GM10248 (cell line): ENCODE data around the gene ZNF410.
"Not testable (repeated sequence)": the region's sequence is repeated elsewhere in the genome, so short reads cannot be mapped to it uniquely, and the experiment has no call there.

Experiments used
- CTCF ChIA-PET: fragments of 300-600 bp; sonication (Branson Sonifier 250); formaldehyde crosslinking; extraction: SDS; loops from one replicate; lab custom pipeline; 2021; ENCODE audit warnings: antibody characterized with exemption; lab: Yijun Ruan, JAX
- POLR2A ChIA-PET: fragments of 350-650 bp; sonication (Branson Sonifier 250); formaldehyde crosslinking; extraction: SDS; loops from one replicate; lab custom pipeline; 2020; ENCODE audit warnings: antibody characterized with exemption; lab: Yijun Ruan, JAX
- DNase-seq: peaks from one replicate; pipeline ENCODE4 v3.0.0; 2012; ENCODE audit errors: extremely low spot score
- CTCF ChIP-seq: IDR thresholded peaks from 2 replicates; pipeline ENCODE4 v1.5.1; 2012; ENCODE audit warnings: mild to moderate bottlenecking, low read depth; ENCODE audit errors: extremely low read depth, missing control alignments, control extremely low read depth

Gene ZNF410

GRCh38 chr14:73865534-73866113, 21.0 kb upstream of the ZNF410 start:
- POLR2A ChIA-PET, result interaction anchor here (0.8 kb wide), 2 partner anchors 26 to 81 kb away, joined by 3 to 4 read pairs; no protein-coding TSS in a partner anchor

GRCh38 chr14:73869754-73870153, 16.9 kb upstream of the ZNF410 start:
- DNase-seq, POLR2A ChIA-PET: not testable (repeated sequence)
- CTCF ChIA-PET, result interaction anchor here (1.1 to 2.1 kb wide), 3 partner anchors 8 to 141 kb away, joined by 3 to 7 read pairs (median 4); partner anchors contain the start of gene PTGR2

More at GRCh38 chr14:73865534-73866113, 21.0 kb upstream of the ZNF410 start:
- no peak for DNase-seq
- CTCF ChIA-PET, result interaction anchor here (0.6 to 1.1 kb wide), 2 partner anchors 15 to 48 kb away, joined by 3 read pairs; no protein-coding TSS in a partner anchor
- TF ChIP-seq CTCF, result no peak

GRCh38 chr14:73870525-73871235, 16.0 kb upstream of the ZNF410 start:
- TF ChIP-seq CTCF, result no peak
- CTCF ChIA-PET, result interaction anchor here (1.1 to 2.1 kb wide), 4 partner anchors 9 to 141 kb away, joined by 3 to 7 read pairs (median 4); partner anchors contain the start of gene PTGR2
- POLR2A ChIA-PET, result no interaction called here
- no peak for DNase-seq

GRCh38 chr14:73873660-73874059, 13.0 kb upstream of the ZNF410 start:
- CTCF ChIA-PET, result no interaction called here
- no peak for TF ChIP-seq CTCF
- no peak for DNase-seq
- POLR2A ChIA-PET, result no interaction called here

GRCh38 chr14:73877790-73878189, 8.9 kb upstream of the ZNF410 start:
- POLR2A ChIA-PET, result no interaction called here
- DNase-seq, result no peak
- TF ChIP-seq CTCF, result no peak

GRCh38 chr14:73878436-73878835, 8.2 kb upstream of the ZNF410 start:
- POLR2A ChIA-PET, result no interaction called here
- no peak for DNase-seq
- CTCF ChIA-PET, result interaction anchor here (0.8 to 1.4 kb wide), 2 partner anchors 8 to 151 kb away, joined by 3 read pairs; partner anchors contain the start of gene ZNF410
- no peak for TF ChIP-seq CTCF

More at GRCh38 chr14:73877790-73878189, 8.9 kb upstream of the ZNF410 start:
- CTCF ChIA-PET, result interaction anchor here (1.4 to 1.7 kb wide), 2 partner anchors 9 to 15 kb away, joined by 3 to 4 read pairs; partner anchors contain the start of gene ZNF410
